H1 (cell line): ENCODE data around the gene RAD51B. TPM values are rescaled to one million over a fixed set of nuclear protein-coding genes. Genes with fewer than 3 reads are reported as not detected.

Experiments
- CTCF ChIA-PET: fragments of 300-600 bp; sonication (Branson Sonifier 250); formaldehyde crosslinking; loops from one replicate; lab custom pipeline; 2021; ENCODE audit not compliant: partially characterized antibody; lab: Charles Lee
- POLR2A ChIA-PET: fragments of 300-600 bp; sonication (Branson Sonifier 250); formaldehyde crosslinking; loops from one replicate; lab custom pipeline; 2021; ENCODE audit warnings: inconsistent platforms; ENCODE audit not compliant: partially characterized antibody; lab: Charles Lee
- DNase-seq, 2 experiments: peaks; one replicate each; pipeline versions ENCODE4 v3.0.0 to v3.0.0-alpha.2; 2010 to 2022; ENCODE audit warnings: low spot score in 2 of 2, low read depth in 1 of 2, mixed read lengths in 1 of 2
- FAIRE-seq: peaks from 2 replicates; lab custom pipeline; 2011; peaks lifted over from hg19 to GRCh38; lab: Jason Lieb, UNC
- H2AFZ ChIP-seq: 2 replicates; pipeline ENCODE4 v1.8.1; 2012; ENCODE audit warnings: low read length, inconsistent platforms
- H2AK5ac ChIP-seq: 2 replicates; pipeline ENCODE4 v1.6.1; 2013; ENCODE audit warnings: low read depth, low read length
- H2BK120ac ChIP-seq: replicated peaks from 2 replicates; pipeline ENCODE3; 2013; ENCODE audit warnings: low read depth, low read length, inconsistent platforms
- H2BK12ac ChIP-seq: 2 replicates; pipeline ENCODE4 v1.6.1; 2013; ENCODE audit warnings: low read depth, low read length
- H2BK15ac ChIP-seq: 2 replicates; pipeline ENCODE4 v1.6.1; 2013; ENCODE audit warnings: low read length
- H2BK20ac ChIP-seq: 2 replicates; pipeline ENCODE4 v1.6.1; 2013; ENCODE audit warnings: low read length
- H2BK5ac ChIP-seq: 2 replicates; pipeline ENCODE4 v1.6.1; 2013; ENCODE audit warnings: low read depth, low read length
- H3K14ac ChIP-seq: 2 replicates; pipeline ENCODE4 v1.6.1; 2013; ENCODE audit warnings: inconsistent platforms; ENCODE audit not compliant: insufficient read length
- H3K18ac ChIP-seq: 2 replicates; pipeline ENCODE4 v1.6.1; 2013; ENCODE audit warnings: low read length; ENCODE audit errors: extremely low read depth
- H3K23ac ChIP-seq: 2 replicates; pipeline ENCODE4 v1.6.1; 2013; ENCODE audit warnings: inconsistent platforms; ENCODE audit not compliant: insufficient read length
- H3K23me2 ChIP-seq: 2 replicates; pipeline ENCODE4 v1.6.1; 2013; ENCODE audit warnings: low read depth, low read length
- H3K27ac ChIP-seq: 2 replicates; pipeline ENCODE4 v1.6.1; 2011; ENCODE audit warnings: low read depth, low read length, inconsistent platforms
- H3K27me3 ChIP-seq, 4 experiments: replicated peaks in 1 of 4; 1 replicate in 1 of 4; 2 replicates in 3 of 4; pipeline versions ENCODE4 v1.6.1 to v1.8.1; 2011 to 2013; ENCODE audit warnings: low read length in 3 of 4, mild to moderate bottlenecking in 3 of 4, inconsistent platforms in 2 of 4, mixed read lengths in 2 of 4, moderate library complexity in 1 of 4; ENCODE audit not compliant: control insufficient read depth in 3 of 4, insufficient read depth in 3 of 4; ENCODE audit errors: extremely low read depth in 1 of 4
- H3K36me3 ChIP-seq, 4 experiments: 2 replicates each; pipeline versions ENCODE4 v1.6.1 to v1.8.1; 2011 to 2013; ENCODE audit warnings: mild to moderate bottlenecking in 4 of 4, low read length in 3 of 4, moderate library complexity in 2 of 4, control low read depth in 1 of 4, inconsistent platforms in 1 of 4; ENCODE audit not compliant: insufficient read depth in 4 of 4, control insufficient read depth in 2 of 4
- H3K4ac ChIP-seq: replicated peaks from 2 replicates; pipeline ENCODE3; 2013; ENCODE audit warnings: low read length, low read depth, mixed read lengths, inconsistent platforms; ENCODE audit not compliant: insufficient read length
- H3K4me1 ChIP-seq, 4 experiments: replicated peaks in 1 of 4; 1 replicate in 1 of 4; 2 replicates in 3 of 4; pipeline versions ENCODE4 v1.6.1 to v1.8.1; 2011 to 2013; ENCODE audit warnings: low read length in 3 of 4, inconsistent platforms in 2 of 4, mixed read lengths in 1 of 4; ENCODE audit not compliant: insufficient read depth in 4 of 4, control insufficient read depth in 3 of 4
- H3K4me2 ChIP-seq, 2 experiments: 2 replicates each; pipeline versions ENCODE4 v1.6.1 to v1.8.1; 2011 to 2013; ENCODE audit warnings: low read depth in 2 of 2, low read length in 2 of 2, control low read depth in 1 of 2, inconsistent platforms in 1 of 2, mild to moderate bottlenecking in 1 of 2; ENCODE audit not compliant: insufficient read depth in 1 of 2
- H3K4me3 ChIP-seq, 4 experiments: fragments of 200-600, 300-600 bp in 1 of 4; sonication (generic), shearing (Covaris generic), sonication (Bioruptor Twin) in 1 of 4; 2 replicates each; pipeline versions ENCODE4 v1.5.1 to v1.8.1; 2011 to 2016; ENCODE audit warnings: low read length in 4 of 4, low read depth in 3 of 4, control low read depth in 2 of 4, inconsistent platforms in 2 of 4, mild to moderate bottlenecking in 2 of 4, mixed read lengths in 1 of 4, moderate library complexity in 1 of 4; ENCODE audit not compliant: insufficient read depth in 2 of 4; ENCODE audit errors: extremely low read depth in 1 of 4
- H3K56ac ChIP-seq: replicated peaks from 2 replicates; pipeline ENCODE3; 2013; ENCODE audit warnings: low read depth, mild to moderate bottlenecking, mixed read lengths, low read length, inconsistent platforms; ENCODE audit not compliant: insufficient read length
- H3K79me1 ChIP-seq: 2 replicates; pipeline ENCODE4 v1.6.1; 2013; ENCODE audit warnings: low read depth, low read length, control low read depth
- H3K79me2 ChIP-seq, 2 experiments: 2 replicates each; pipeline versions ENCODE4 v1.6.1 to v1.8.1; 2012 to 2013; ENCODE audit warnings: low read length in 2 of 2, mild to moderate bottlenecking in 2 of 2, inconsistent platforms in 1 of 2; ENCODE audit not compliant: insufficient read depth in 2 of 2, control insufficient read depth in 1 of 2
- H3K9ac ChIP-seq, 4 experiments: replicated peaks in 1 of 4; 1 replicate in 1 of 4; 2 replicates in 3 of 4; pipeline versions ENCODE4 v1.6.1 to v1.8.1; 2011 to 2013; ENCODE audit warnings: low read depth in 3 of 4, low read length in 3 of 4, control low read depth in 2 of 4, mild to moderate bottlenecking in 2 of 4, moderate library complexity in 2 of 4, inconsistent platforms in 1 of 4; ENCODE audit errors: extremely low read depth in 1 of 4
- H3K9me3 ChIP-seq, 2 experiments: 2 replicates each; pipeline versions ENCODE4 v1.6.1 to v1.8.1; 2012 to 2013; ENCODE audit warnings: mild to moderate bottlenecking in 2 of 2, moderate library complexity in 2 of 2, control low read depth in 1 of 2, inconsistent platforms in 1 of 2, low read depth in 1 of 2, low read length in 1 of 2, mixed read lengths in 1 of 2; ENCODE audit not compliant: insufficient read depth in 2 of 2
- H4K20me1 ChIP-seq, 2 experiments: replicated peaks in 1 of 2; 2 replicates each; pipeline versions ENCODE3 to v1.8.1; 2011 to 2013; ENCODE audit warnings: inconsistent platforms in 2 of 2, low read length in 2 of 2, mild to moderate bottlenecking in 1 of 2; ENCODE audit not compliant: insufficient read depth in 2 of 2, control insufficient read depth in 1 of 2
- H4K5ac ChIP-seq: 2 replicates; pipeline ENCODE4 v1.6.1; 2013; ENCODE audit warnings: low read length, low read depth, mixed read lengths, inconsistent platforms; ENCODE audit not compliant: insufficient read length
- H4K8ac ChIP-seq: 2 replicates; pipeline ENCODE4 v1.8.0; 2013; ENCODE audit warnings: mild to moderate bottlenecking, moderate library complexity, low read length, inconsistent platforms; ENCODE audit not compliant: insufficient read depth; ENCODE audit errors: extremely low read depth
- H4K91ac ChIP-seq: replicated peaks from 2 replicates; pipeline ENCODE3; 2013; ENCODE audit warnings: low read length, mixed read lengths, inconsistent platforms; ENCODE audit not compliant: insufficient read length
- BCL11A ChIP-seq, 2 experiments: IDR thresholded peaks; one replicate each; pipeline ENCODE4 v1.6.1; 2011; ENCODE audit warnings: low read depth in 2 of 2, low read length in 2 of 2, mild to moderate bottlenecking in 2 of 2
- MAFK ChIP-seq: IDR thresholded peaks from 2 replicates; pipeline ENCODE4 v1.6.1; 2012; ENCODE audit warnings: low read depth, mild to moderate bottlenecking, improper control_type of control experiment, low read length
- WGBS, 2 experiments: shearing (Covaris generic) in 1 of 2; methylation state at CpG; one replicate each; pipeline versions ENCODE4 v1.1.6 to v1.1.7; 2013 to 2015; ENCODE audit warnings: low lambda C conversion rate in 2 of 2, mixed read lengths in 2 of 2, inconsistent platforms in 1 of 2, low coverage in 1 of 2, missing lambda C conversion rate in 1 of 2; ENCODE audit not compliant: insufficient replicate concordance in 2 of 2, insufficient coverage in 1 of 2, insufficient read length in 1 of 2; ENCODE audit errors: extremely low coverage in 1 of 2, missing lambda C conversion rate in 1 of 2; 5-methylcytosine and 5-hydroxymethylcytosine counted together
- polyA plus RNA-seq, 7 experiments: library from polyadenylated mRNA; depleted of rRNA in 3 of 7; stranded (reverse) in 5 of 7; unstranded in 2 of 7; fragments of >200 nt in 5 of 7; fragments of 200-250 nt in 2 of 7; gene quantifications; 1 replicate in 5 of 7; 2 replicates in 1 of 7; 4 replicates in 1 of 7; pipeline versions ENCODE4 v1.2.1 to v1.2.3, GENCODE V29; 2011 to 2013; ENCODE audit warnings: missing spikeins in 2 of 7, mixed read lengths in 2 of 7
- total RNA-seq: library from RNA; stranded (reverse); fragmentation: NEBNext Ultra II Directional; extraction: Animal tissue kit (Norgen Biotek cat#: 25700); gene quantifications from 2 replicates; pipeline ENCODE4 v1.2.1, GENCODE V29; 2021

The RAD51B gene
- total and polyA plus RNA-seq, 2 of the 8 experiments (the other 6 are each of a cell fraction or from before 2014, with no cell fraction given) = 3.9 to 14.9 TPM

- no peak overlapping the region for H3K18ac ChIP-seq
- no peak overlapping the region for H3K4ac ChIP-seq
- CTCF ChIA-PET = interaction anchor here (0.6 to 1.1 kb wide), 4 partner anchors 143 to 449 kb away, joined by 3 to 4 read pairs (median 3); no protein-coding TSS in a partner anchor
- H3K4me3 ChIP-seq = no peak overlapping the region
- no peak overlapping the region for H3K4me2 ChIP-seq
- no peak overlapping the region for H3K56ac ChIP-seq
- no peak overlapping the region for H4K8ac ChIP-seq
- no peaks in the 10 kb centered on the region for H3K9me3 ChIP-seq
- no peak overlapping the region for H2AK5ac ChIP-seq
- no peak overlapping the region for H2BK15ac ChIP-seq
- H2BK5ac ChIP-seq = no peak overlapping the region
- no peak overlapping the region for H3K9ac ChIP-seq
- H3K23ac ChIP-seq = no peak overlapping the region
- WGBS, 2 experiments = 83% methylated on average over 7 of the region's 7 CpGs; no CpG with 5 or more reads in 1 of the 2 experiments
- no peak overlapping the region for H3K14ac ChIP-seq
- no peaks in the 10 kb centered on the region for H3K79me2 ChIP-seq
- no peak overlapping the region for H4K91ac ChIP-seq
- FAIRE-seq (no peak), DNase-seq (no peak)
- H2BK12ac ChIP-seq = no peak overlapping the region
- no peak overlapping the region for H3K27ac ChIP-seq
- H3K23me2 ChIP-seq = no peaks in the 10 kb centered on the region
- no peak overlapping the region for H2AFZ ChIP-seq
- H3K79me1 ChIP-seq = no peaks in the 10 kb centered on the region
- no peak overlapping the region for H2BK120ac ChIP-seq
- no peak for TF ChIP-seq BCL11A (IDR thresholded peaks at IDR 0.05; ENCODE audit: low read depth in 2 of 2, low read length in 2 of 2)
- peak; percentile 37; the same call in 1 of the 2 replicates for TF ChIP-seq MAFK
- no peak overlapping the region for H4K5ac ChIP-seq
- POLR2A ChIA-PET = no interaction called here
- H3K27me3 ChIP-seq = no peaks in the 10 kb centered on the region
- H4K20me1 ChIP-seq = no peaks in the 10 kb centered on the region
- H2BK20ac ChIP-seq = no peak overlapping the region
- H3K4me1 ChIP-seq = peaks cover 3 to 10% (median 4%) of the 10 kb centered on the region in 4 experiments
- no peaks in the 10 kb centered on the region for H3K36me3 ChIP-seq
Measured at GRCh38 chr14:68392393-68393141, 573.0 kb downstream of the RAD51B start.
